GM21825 (cell line): ENCODE data around the gene ESR1.
A peak's percentile ranks its signal among the peaks of the same experiment; 100 is the strongest.

Experiments
- ATAC-seq: cut with Tn5 transposase; IDR thresholded peaks from one replicate; pipeline ENCODE4 v1.9.1; 2021; ENCODE audit warnings: mild to moderate bottlenecking, moderate library complexity; ENCODE audit not compliant: unreplicated experiment

The ESR1 gene

GRCh38 chr6:151807513-151808370 lies at the start of gene ESR1:
Gene ESR1, plus strand, starts transcription at chr6:151807682. Its CDS starts 231 bp downstream, at chr6:151807913.
- no peak for ATAC-seq

- ATAC-seq = no peak
Observed at GRCh38 chr6:151760486-151760885, 47.0 kb upstream of the ESR1 start.

- no peak for ATAC-seq
Observed at GRCh38 chr6:151761851-151762250, 45.6 kb upstream of the ESR1 start.

GRCh38 chr6:151762817-151763216 lies 44.7 kb upstream of the ESR1 start:
- ATAC-seq = no peak

GRCh38 chr6:151763303-151763702 lies 44.2 kb upstream of the ESR1 start:
- no peak for ATAC-seq

- ATAC-seq = peak; percentile 84
Observed at GRCh38 chr6:151763938-151764680, 43.4 kb upstream of the ESR1 start.

- peak; percentile 50 for ATAC-seq
Observed at GRCh38 chr6:151765444-151765886, 42.0 kb upstream of the ESR1 start.

GRCh38 chr6:151772446-151772845 lies 35.0 kb upstream of the ESR1 start:
- no peak for ATAC-seq

- no peak for ATAC-seq
Observed at GRCh38 chr6:151773382-151773781, 34.1 kb upstream of the ESR1 start.

GRCh38 chr6:151782560-151782959 lies 24.9 kb upstream of the ESR1 start:
- ATAC-seq = no peak

- ATAC-seq = no peak
Observed at GRCh38 chr6:151783692-151784091, 23.8 kb upstream of the ESR1 start.

GRCh38 chr6:151784441-151785214 lies 22.9 kb upstream of the ESR1 start:
- ATAC-seq = no peak

- ATAC-seq = no peak
Observed at GRCh38 chr6:151796842-151797530, 10.5 kb upstream of the ESR1 start.

- no peak for ATAC-seq
Observed at GRCh38 chr6:151803743-151804142, 3.7 kb upstream of the ESR1 start.

- no peak for ATAC-seq
Observed at GRCh38 chr6:151804585-151805285, 2.7 kb upstream of the ESR1 start.

- no peak for ATAC-seq
Observed at GRCh38 chr6:151805286-151805840, 2.1 kb upstream of the ESR1 start.

GRCh38 chr6:151806757-151807512 lies 547 bp upstream of the ESR1 start:
- ATAC-seq = no peak

GRCh38 chr6:151808371-151809241 lies 1.1 kb downstream of the ESR1 start:
- no peak for ATAC-seq
